Stomach (tissue), 4 donors: ENCODE measurements around the gene TRAPPC8.
"Not testable (repeated sequence)": the region's sequence is repeated elsewhere in the genome, so short reads cannot be mapped to it uniquely, and the experiment has no call there.

ENCODE experiments used
- CTCF ChIP-seq, 7 experiments: fragments of 450-650 bp in 4 of 7; fragments of 200-600 bp in 3 of 7; sonication (generic) in 3 of 7; IDR thresholded peaks; one replicate each; pipeline ENCODE4 v1.5.1; 2016 to 2019; ENCODE audit warnings: antibody characterized with exemption in 7 of 7, control low read depth in 2 of 7, mild to moderate bottlenecking in 1 of 7
- EP300 ChIP-seq: sonication (generic); formaldehyde crosslinking; IDR thresholded peaks from one replicate; pipeline ENCODE4 v1.6.1; 2017; ENCODE audit warnings: antibody characterized with exemption
- POLR2A ChIP-seq, 4 donors: fragments of 450-650 bp; IDR thresholded peaks; one replicate each; pipeline ENCODE4 v1.6.1; 2016; ENCODE audit warnings: antibody characterized with exemption in 4 of 4, control low read depth in 2 of 4, mild to moderate bottlenecking in 1 of 4, moderate library complexity in 1 of 4
- POLR2AphosphoS5 ChIP-seq, 3 donors: sonication (generic); formaldehyde crosslinking; IDR thresholded peaks; one replicate each; pipeline ENCODE4 v1.6.1; 2016; ENCODE audit warnings: antibody characterized with exemption in 3 of 3

GRCh38 chr18:31948349-31948748 is 5.4 kb upstream of the TRAPPC8 start:
- TF ChIP-seq CTCF (IDR thresholded peaks at IDR 0.05); POLR2A (IDR thresholded peaks at IDR 0.05); POLR2AphosphoS5 (IDR thresholded peaks at IDR 0.05); EP300: not testable (repeated sequence)
